OCI-M1 (cell line): ENCODE data around the gene PDGFRB.
A peak's percentile ranks its signal among the peaks of the same experiment; 100 is the strongest.

Experiments used
- DNase-seq: peaks from one replicate; lab custom pipeline; 2025; lab: John Stamatoyannopoulos, UW

Gene PDGFRB

DNA sequence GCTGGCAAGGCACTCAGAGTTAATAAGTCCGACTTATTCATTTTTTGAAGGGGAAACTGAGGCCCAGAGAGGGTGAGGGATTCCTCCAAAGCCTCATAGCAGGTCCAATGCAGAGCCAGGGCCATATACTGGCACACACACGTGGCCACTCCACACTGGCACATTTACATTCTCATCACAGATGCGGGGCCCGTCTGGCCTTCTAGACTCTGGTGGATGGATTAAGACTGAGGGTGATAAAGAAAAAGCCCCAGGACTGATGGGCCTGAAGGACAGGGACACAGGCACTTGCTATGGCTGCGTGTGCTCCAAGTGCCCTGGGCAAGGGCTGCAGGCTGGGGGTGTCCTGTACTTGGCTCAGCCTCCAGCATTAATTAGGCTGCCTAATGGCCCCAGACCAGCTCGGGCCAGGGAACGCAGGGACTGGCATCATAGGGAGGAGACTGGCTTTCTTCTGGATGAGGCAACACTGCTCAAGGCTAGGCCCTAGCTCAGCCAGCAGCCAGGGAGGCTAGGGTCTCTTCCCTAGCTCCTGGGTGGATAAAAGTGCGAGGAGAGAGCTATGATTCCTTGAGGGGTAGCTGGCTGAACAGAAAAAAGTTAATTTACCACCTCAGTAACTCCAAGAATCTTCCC lies 40.8 kb downstream of the PDGFRB start:
- DNase-seq: no peak

DNA sequence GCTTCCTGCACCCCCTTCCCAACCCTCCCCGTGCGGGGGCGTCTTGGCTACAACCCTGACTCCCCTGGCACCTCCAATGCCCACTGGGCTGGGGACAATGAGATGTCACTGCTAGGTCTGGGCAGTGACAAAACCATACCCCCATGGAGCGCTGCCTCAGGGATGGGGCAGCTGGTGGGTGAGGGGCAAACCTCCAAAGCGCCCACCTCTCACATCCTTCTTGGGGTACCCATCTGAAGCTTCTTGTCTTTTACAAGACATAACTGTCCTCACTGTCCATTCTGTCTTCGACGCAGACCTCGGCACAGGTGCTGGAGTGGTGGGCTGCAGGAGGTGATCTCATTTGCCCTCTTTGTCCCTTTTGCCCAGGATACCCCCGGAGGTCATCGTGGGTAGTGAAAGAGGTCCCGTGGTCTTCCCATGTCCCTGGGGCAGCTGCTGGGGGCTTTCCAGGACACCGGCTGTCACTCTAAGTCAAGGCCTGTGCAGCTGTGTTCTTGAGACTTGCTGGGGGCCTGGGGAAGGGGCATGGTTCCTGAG lies 41.5 kb downstream of the PDGFRB start:
- DNase-seq: no peak

DNA sequence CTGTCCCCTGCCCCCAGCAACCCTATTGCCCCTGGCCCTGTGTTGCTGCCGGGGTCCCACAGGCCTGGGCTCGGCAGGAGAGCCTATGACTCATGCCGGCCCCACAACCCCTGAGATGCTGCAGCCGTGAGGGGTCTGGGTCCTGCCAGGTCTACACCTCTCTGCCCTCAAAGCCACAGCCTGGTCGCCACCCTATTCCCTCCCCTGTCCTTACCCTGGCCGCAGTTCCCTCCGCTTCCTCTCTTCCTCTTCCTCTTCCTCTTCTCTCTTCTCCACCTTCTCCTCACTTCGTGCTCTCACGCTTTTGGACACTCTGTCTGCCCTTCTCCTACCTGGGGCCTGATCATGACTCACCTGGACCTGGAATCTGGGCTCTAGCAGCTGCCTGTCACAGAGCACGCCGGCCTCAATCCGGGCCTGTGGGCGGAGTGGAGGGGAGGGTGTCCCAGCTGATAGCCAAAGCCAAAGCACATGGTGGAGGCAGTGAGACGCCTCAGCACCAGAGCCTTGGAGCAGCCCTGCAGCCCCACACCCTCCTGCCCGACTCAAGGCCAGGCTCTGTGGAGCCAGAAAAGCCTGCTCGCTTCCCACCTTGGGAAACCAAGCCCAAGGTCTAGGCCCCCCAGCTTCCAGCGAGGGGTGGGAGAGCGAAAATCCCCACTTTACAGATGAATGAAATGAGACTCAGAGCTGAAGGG lies 42.4 kb downstream of the PDGFRB start:
- no peak for DNase-seq

- no peak for DNase-seq
Measured at GRCh38 chr5:150112201-150113046, 43.2 kb downstream of the PDGFRB start.

DNA sequence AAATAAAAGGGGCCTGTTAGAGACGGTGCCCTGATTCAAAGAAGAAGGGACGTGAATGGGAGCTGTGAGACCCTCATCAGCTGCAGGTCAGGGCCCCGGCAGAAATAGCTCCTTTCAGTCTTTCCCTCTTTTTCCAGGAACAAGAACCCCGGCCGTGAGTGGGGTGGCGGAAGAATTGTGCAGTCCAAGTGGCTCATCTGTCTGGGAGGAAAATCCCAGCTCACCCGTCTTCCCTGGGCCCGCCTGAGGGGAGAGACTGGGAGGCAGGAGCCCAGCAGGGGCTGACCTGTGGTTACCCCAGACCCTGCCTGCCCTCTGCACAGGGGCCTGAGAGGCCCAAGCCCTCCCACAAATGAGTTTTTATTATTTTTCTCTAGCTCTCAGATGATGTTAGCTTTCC lies 44.5 kb downstream of the PDGFRB start:
- DNase-seq: no peak

DNA sequence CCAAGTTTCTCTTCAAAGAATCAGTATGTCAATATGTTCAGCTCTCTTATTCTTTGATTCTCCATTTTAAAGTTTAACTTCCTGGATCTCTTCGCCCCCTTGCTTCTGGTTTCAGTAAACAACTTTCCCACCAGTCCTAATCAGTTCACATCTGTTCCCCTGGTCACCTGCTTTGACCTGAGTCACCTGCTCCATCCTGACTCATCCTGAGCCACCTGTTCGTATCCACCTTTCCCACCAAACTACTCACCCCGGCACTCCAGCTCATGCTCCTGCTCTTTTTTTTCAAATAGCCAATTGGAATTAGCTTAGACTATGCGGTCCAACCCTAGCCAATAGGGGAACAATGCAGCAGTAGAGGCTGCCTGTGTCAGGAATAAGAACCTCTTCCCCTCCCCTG lies 45.7 kb downstream of the PDGFRB start:
- DNase-seq: no peak

DNA sequence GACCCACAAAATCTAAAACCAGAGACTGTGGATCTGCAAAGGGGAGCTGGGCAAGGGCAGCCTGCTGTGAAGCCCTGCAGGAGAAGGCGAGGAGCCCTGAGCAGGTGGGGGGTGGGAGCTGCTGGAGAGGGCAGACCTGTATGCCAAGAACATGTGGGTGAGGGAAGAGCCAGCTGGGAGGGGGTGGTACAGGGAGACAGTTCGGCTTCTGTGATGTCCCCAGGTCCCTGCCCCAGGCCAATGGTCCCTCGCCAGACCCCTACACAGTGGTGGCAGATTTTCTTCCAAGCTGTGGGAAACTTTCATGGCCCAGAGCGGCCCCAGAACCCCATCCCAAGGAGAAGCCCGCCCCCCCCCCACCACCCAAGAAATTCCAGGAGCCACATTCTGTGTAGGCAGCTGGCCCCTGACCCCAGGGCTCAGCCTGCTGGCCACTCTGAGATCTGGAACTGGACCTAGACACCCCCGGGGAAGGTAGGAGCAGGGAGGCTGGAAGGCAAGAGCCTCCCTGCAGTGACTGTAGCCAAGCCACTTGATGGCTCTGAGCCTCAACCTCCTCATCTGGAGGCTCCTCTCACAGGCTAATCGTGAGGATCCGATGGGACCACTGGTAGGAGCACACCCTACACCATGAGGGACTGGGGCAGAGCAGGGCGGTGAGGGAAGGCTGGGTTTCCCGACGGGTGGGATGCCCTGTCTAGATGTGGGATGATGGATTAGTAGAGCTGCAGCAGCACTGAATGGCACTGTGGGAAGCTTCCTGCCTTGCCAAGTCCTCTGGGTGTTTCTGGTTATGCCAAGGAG lies 46.7 kb downstream of the PDGFRB start:
- DNase-seq: no peak

DNA sequence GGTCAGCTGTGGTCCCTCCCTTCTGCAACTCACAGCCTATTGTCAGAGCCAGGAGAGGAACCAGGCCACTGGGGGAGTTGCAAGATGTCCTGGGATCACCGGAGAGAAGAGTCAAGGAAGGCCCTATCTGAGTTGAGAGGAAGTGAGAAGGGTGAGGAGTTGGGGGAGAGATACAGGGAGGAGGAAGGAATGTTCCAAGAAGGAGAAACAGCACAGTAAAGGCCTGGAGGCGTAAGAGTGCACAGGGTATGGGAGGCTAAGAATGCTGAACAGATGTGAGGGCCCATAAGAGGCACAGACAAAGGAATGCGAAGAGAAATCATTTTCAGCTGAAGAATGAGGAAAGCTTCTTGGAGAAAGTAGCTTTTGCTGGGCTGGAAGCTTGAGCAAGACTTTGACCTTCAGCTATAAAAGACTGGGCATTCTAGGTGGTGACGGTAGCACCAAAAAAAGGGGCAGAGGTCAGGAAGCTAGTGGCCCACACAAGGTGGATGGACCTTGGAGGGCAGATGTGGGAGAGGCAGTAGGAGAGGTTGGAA lies 47.7 kb downstream of the PDGFRB start:
- DNase-seq: no peak

- DNase-seq: no peak
Measured at GRCh38 chr5:150106674-150107426, 48.8 kb downstream of the PDGFRB start.

GRCh38 chr5:150105928-150106615 lies 49.6 kb downstream of the PDGFRB start:
- DNase-seq: no peak

DNA sequence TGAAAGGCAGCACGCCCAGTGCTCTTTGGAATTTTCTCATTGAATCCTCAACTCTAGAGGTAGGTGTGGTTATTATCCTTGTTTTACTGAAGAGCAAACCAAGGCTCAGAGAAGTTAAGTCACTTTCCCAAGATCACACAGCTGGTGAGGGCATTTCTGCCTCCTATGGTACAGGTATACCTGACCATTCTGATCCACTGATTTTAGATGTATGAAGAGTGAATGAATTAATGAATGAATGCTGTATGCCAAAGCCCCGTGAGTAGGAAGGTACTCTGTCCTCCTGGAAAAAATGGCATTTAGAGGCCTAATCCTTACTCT lies 51.1 kb downstream of the PDGFRB start:
- no peak for DNase-seq

DNA sequence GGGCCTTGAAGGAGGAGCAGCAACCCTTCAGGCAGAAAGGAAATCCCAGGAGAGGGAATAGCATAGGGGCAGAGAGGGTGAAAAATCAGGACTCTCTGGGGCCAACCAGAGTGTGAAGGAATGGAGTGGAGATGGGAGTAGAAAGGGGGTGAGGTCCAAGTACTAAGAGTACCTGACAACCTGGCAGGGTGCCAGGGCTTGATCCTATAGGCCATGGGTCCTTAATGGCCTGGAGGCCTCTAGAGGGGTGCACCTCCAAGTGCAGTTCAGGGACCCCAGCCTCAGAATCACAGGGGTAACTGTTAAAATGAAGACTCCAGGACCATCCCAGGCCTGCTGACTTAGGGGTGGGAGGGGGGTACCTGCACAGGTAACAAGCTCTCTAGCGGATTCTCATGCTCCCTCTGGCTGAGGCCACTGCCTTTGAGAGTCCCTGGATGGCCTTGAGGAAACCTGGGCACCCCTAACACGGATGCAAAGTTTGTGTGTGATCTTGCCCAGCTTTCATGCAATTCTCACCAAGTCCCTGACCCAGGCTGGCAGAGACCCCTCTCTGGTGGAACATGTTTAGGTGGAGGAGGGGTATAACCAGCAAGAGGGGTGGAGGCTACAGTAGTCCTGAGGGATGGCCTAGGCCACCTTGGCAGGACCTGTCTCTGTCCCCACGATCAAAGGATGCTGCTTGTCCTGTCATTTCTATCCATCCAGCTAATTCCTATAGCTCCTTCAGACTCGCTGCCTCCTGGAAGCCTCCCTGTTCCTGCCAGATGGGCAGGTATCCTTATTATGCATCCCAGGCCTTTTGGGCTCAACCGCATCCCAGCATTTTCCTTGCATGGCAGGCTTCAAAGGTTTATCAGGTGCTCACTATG lies 51.7 kb downstream of the PDGFRB start:
- no peak for DNase-seq

GRCh38 chr5:150101023-150101422 lies 54.6 kb downstream of the PDGFRB start:
- no peak for DNase-seq

- DNase-seq: no peak
Measured at GRCh38 chr5:150097152-150097551, 58.5 kb downstream of the PDGFRB start.

DNA sequence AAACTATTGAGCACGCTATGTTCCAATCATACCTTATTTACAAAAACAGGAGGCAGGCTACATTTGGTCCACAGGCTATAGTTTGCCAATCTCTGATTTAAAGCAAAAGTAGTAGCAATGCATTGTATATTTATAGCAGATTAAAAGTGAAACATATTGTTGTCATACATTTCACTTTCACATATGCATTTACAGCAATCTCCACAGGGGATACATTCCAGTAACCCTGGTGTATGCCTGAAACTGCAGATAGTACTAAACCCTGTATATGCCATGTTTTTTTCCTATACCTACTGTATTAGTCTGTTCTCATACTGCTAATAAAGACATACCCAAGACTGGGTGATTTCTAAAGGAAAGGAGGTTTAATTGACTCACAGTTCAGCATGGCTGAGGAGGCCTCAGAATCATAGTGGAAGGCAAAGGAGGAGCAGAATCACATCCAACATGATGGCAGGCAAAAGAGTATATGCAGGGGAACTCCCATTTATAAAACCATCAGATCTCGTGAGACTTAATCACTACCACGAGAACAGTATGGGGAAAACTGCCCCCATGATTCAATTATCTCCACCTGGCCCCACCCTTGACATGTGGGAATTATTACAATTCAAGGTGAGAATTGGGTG lies 63.4 kb downstream of the PDGFRB start:
- no peak for DNase-seq

- DNase-seq: peak; percentile 9
Measured at GRCh38 chr5:150085950-150086715, 69.5 kb downstream of the PDGFRB start, which contains the start of gene CSF1R. CSF1R (minus strand) TSS chr5:150086554; CDS start chr5:150086427, 127 bp downstream.

DNA sequence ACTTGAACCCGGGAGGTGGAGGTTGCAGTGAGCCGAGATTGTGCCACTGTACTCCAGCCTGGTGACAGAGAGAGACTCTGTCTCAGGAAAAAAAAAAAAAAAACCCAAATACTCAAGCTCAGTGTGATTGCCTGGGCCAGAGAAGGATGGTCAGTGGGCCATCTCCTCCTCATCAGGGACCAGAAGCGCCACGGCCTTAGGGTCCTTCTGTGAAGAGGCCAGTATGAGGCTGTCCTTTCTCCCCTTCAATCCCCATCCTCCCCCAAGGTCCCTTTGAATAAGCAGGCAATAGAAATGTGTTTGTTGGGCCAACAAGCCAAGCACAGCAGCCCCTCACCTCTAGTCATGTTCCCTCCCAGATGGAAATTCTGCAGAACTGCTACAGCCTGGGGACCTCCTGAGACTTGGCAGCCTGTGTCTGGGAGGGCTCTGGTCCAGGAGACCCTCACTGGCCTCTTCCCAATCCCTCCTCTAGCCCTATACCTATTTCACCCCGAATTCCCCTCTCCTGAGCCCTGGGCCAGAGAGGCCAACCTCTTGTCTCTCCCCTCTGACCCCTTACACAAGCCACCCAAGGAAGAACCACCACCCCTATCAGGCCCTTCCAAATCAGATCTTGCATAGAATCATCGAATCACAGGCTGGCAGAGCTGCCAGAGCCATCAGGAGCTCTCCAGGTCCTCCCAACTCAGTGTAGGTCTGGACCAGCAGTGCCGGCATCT lies 70.3 kb downstream of the PDGFRB start:
- DNase-seq: no peak
